Endothelial cell of umbilical vein (primary cell): ENCODE results near the gene PPFIA3. TPM values are rescaled to one million over a fixed set of nuclear protein-coding genes. Genes with fewer than 3 reads are reported as not detected.

Experiments
- BruUV-seq: library from RNA; stranded (reverse); fragments of 400-500 nt; replicated peaks from 2 replicates; lab custom pipeline; 2021; lab: Mats Ljungman, UMichigan
- CTCF ChIA-PET: fragments of 300-600, 350-600 bp; sonication (Branson Sonifier 250); formaldehyde crosslinking; loops from one replicate; lab custom pipeline; 2021; ENCODE audit warnings: antibody characterized with exemption, inconsistent platforms; lab: Charles Lee
- POLR2A ChIA-PET: fragments of 300-600, 350-600 bp; sonication (Branson Sonifier 250); formaldehyde crosslinking; loops from one replicate; lab custom pipeline; 2021; ENCODE audit warnings: antibody characterized with exemption, inconsistent platforms; lab: Charles Lee
- DNase-seq: peaks from one replicate; pipeline ENCODE4 v3.0.0-alpha.2; 2011; ENCODE audit warnings: low read depth, low spot score
- FAIRE-seq: peaks from 2 replicates; lab custom pipeline; 2011; peaks lifted over from hg19 to GRCh38; lab: Jason Lieb, UNC
- H2AFZ ChIP-seq: 2 replicates; pipeline ENCODE4 v1.6.0; 2012; ENCODE audit warnings: low read depth, low read length, control low read depth, inconsistent platforms
- H3K27ac ChIP-seq: 2 replicates; pipeline ENCODE4 v1.5.1; 2011; ENCODE audit warnings: low read depth, mild to moderate bottlenecking, control low read depth, low read length, moderate library complexity; ENCODE audit not compliant: insufficient read depth
- H3K27me3 ChIP-seq, 2 experiments: 2 replicates each; pipeline versions ENCODE4 v1.6.0 to v1.6.1; 2011; ENCODE audit warnings: low read length in 2 of 2, mixed read lengths in 1 of 2; ENCODE audit not compliant: control insufficient read depth in 2 of 2, insufficient read depth in 2 of 2
- H3K36me3 ChIP-seq, 2 experiments: 2 replicates in 1 of 2; 3 replicates in 1 of 2; pipeline ENCODE4 v1.5.1; 2011; ENCODE audit warnings: low read length in 2 of 2, mild to moderate bottlenecking in 1 of 2, moderate library complexity in 1 of 2; ENCODE audit not compliant: control insufficient read depth in 2 of 2, insufficient read depth in 2 of 2; ENCODE audit errors: extremely low read depth in 1 of 2
- H3K4me1 ChIP-seq: 3 replicates; pipeline ENCODE4 v1.5.1; 2011; ENCODE audit warnings: mild to moderate bottlenecking, low read length; ENCODE audit not compliant: control insufficient read depth, insufficient read depth; ENCODE audit errors: extremely low read depth
- H3K4me2 ChIP-seq: 2 replicates; pipeline ENCODE4 v1.6.1; 2011; ENCODE audit warnings: low read length, control low read depth, mixed read lengths; ENCODE audit not compliant: insufficient read depth
- H3K4me3 ChIP-seq, 3 experiments: fragments of 200-600 bp in 1 of 3; sonication (generic), shearing (Covaris generic) in 1 of 3; replicated peaks in 1 of 3; 2 replicates each; pipeline ENCODE4 v1.5.1; 2011 to 2016; ENCODE audit warnings: control low read depth in 3 of 3, low read length in 3 of 3, mild to moderate bottlenecking in 2 of 3, inconsistent platforms in 1 of 3, low read depth in 1 of 3, moderate library complexity in 1 of 3; ENCODE audit not compliant: insufficient read depth in 1 of 3
- H3K79me2 ChIP-seq: 2 replicates; pipeline ENCODE4 v1.6.0; 2012; ENCODE audit warnings: low read length, inconsistent platforms; ENCODE audit not compliant: control insufficient read depth, insufficient read depth
- H3K9ac ChIP-seq: replicated peaks from 2 replicates; pipeline ENCODE3; 2011; ENCODE audit warnings: low read length, control low read depth; ENCODE audit not compliant: insufficient read depth; ENCODE audit errors: extremely low read depth
- H3K9me1 ChIP-seq: replicated peaks from 3 replicates; pipeline ENCODE4 v1.6.0; 2011; ENCODE audit warnings: mild to moderate bottlenecking, low read length; ENCODE audit not compliant: control insufficient read depth, insufficient read depth; ENCODE audit errors: extremely low read depth
- H3K9me3 ChIP-seq: replicated peaks from 2 replicates; pipeline ENCODE4 v1.5.1; 2012; ENCODE audit warnings: low read length, inconsistent platforms; ENCODE audit not compliant: control insufficient read depth, insufficient read depth
- H4K20me1 ChIP-seq: replicated peaks from 2 replicates; pipeline ENCODE3; 2011; ENCODE audit warnings: mild to moderate bottlenecking, low read length; ENCODE audit not compliant: control insufficient read depth, insufficient read depth; ENCODE audit errors: extremely low read depth
- EZH2 ChIP-seq: IDR thresholded peaks from 2 replicates; pipeline ENCODE4 v1.6.1; 2012; ENCODE audit warnings: borderline replicate concordance, low read depth, mild to moderate bottlenecking, moderate library complexity, low read length, inconsistent platforms; ENCODE audit not compliant: severe bottlenecking
- FOS ChIP-seq: IDR thresholded peaks from 2 replicates; pipeline ENCODE4 v1.6.1; 2011; ENCODE audit warnings: mild to moderate bottlenecking, low read length, moderate library complexity, borderline replicate concordance; ENCODE audit not compliant: insufficient read depth
- GATA2 ChIP-seq: IDR thresholded peaks from 2 replicates; pipeline ENCODE4 v1.7.0; 2011; ENCODE audit warnings: low read depth, mild to moderate bottlenecking, moderate library complexity, mixed read lengths, low read length; ENCODE audit not compliant: insufficient read length, insufficient read depth
- JUN ChIP-seq: IDR thresholded peaks from 2 replicates; pipeline ENCODE4 v1.6.1; 2011; ENCODE audit warnings: borderline replicate concordance, low read depth; ENCODE audit not compliant: insufficient read length, insufficient read depth
- MYC ChIP-seq: IDR thresholded peaks from one replicate; pipeline ENCODE4 v1.6.1; 2011; ENCODE audit warnings: mild to moderate bottlenecking, low read depth, low read length
- POLR2A ChIP-seq: IDR thresholded peaks from 2 replicates; pipeline ENCODE4 v1.6.1; 2012; ENCODE audit warnings: low read depth, mild to moderate bottlenecking, control low read depth, low read length
- POLR2AphosphoS5 ChIP-seq: IDR thresholded peaks from 2 replicates; pipeline ENCODE4 v1.6.1; 2012; ENCODE audit warnings: low read depth, mild to moderate bottlenecking, control low read depth, low read length, moderate library complexity; ENCODE audit not compliant: insufficient read depth
- dilution Hi-C: fragments of 300-500 bp; cut with MboI; formaldehyde crosslinking; loops from one replicate; pipeline ENCODE4 v1.15.0; 2019; ENCODE audit warnings: low sequenced_read_pairs; ENCODE audit not compliant: extremely low pct_ligation_motif_present
- intact Hi-C: fragments of 100-400 bp; cut with micrococcal nuclease; formaldehyde crosslinking; loops from one replicate; pipeline ENCODE4 v1.10.0; 2022
- polyA plus RNA-seq, 4 experiments: library from polyadenylated mRNA; depleted of rRNA in 3 of 4; stranded (reverse) in 3 of 4; unstranded in 1 of 4; fragments of >200 nt; gene quantifications; 2 replicates each; pipeline versions ENCODE4 v1.2.1 to v1.2.3, GENCODE V29; 2011 to 2012; ENCODE audit warnings: missing spikeins in 1 of 4
- total RNA-seq: library from RNA; stranded (reverse); gene quantifications from 2 replicates; pipeline ENCODE4 v1.2.3, GENCODE V29; 2021
- TF ChIP-seq, protein P1 (sequence below): IDR thresholded peaks from 2 replicates; pipeline ENCODE4 v1.6.1; 2011; ENCODE audit not compliant: insufficient read depth, insufficient read length
- TF ChIP-seq, protein P2 (sequence below), 2 donors: IDR thresholded peaks; 1 replicate in 1 of 2; 2 replicates in 1 of 2; pipeline ENCODE4 v1.5.1; 2011; ENCODE audit warnings: low read length in 2 of 2, mild to moderate bottlenecking in 2 of 2, moderate library complexity in 2 of 2, control low read depth in 1 of 2, inconsistent platforms in 1 of 2, low read depth in 1 of 2; ENCODE audit not compliant: insufficient read depth in 1 of 2; ENCODE audit errors: extremely low read depth in 1 of 2

The PPFIA3 gene
- total and polyA plus RNA-seq, 2 donors (not counting 3 experiments of a cell fraction or from before 2014, with no cell fraction given) = 1.3 to 2.0 TPM

DNA sequence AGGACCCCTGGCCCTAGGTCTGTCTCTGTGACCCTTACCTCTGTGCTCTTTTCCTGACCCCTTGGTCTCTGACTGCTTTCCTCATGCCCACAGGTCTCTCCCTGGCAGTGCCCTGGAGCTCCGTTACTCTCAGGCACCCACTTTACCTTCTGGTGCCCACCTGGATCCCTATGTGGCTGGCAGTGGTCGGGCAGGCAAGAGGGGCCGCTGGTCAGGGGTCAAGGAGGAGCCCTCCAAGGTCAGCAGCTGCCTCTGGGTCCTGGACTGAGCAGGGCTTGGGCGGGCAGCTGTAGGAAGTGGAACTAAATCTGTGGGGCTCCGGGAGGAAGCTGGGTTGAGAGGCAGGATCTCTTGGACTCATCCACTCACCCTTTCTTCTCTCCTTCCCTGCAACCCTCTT is 16.3 kb downstream of the PPFIA3 start:
- no peak overlapping the region for H2AFZ ChIP-seq
- no peaks in the 10 kb centered on the region for H3K4me1 ChIP-seq
- POLR2A ChIA-PET = no interaction called here
- dilution Hi-C loops = no loop called here
- H3K79me2 ChIP-seq = no peaks in the 10 kb centered on the region
- intact Hi-C loops = no loop called here
- no peak for TF ChIP-seq EZH2
- no peak for TF ChIP-seq POLR2A
- no peak for TF ChIP-seq POLR2AphosphoS5
- TF ChIP-seq, protein P1, sequence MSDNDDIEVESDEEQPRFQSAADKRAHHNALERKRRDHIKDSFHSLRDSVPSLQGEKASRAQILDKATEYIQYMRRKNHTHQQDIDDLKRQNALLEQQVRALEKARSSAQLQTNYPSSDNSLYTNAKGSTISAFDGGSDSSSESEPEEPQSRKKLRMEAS = no peak
- no peak for TF ChIP-seq FOS
- TF ChIP-seq MYC = no peak
- TF ChIP-seq, protein P2, sequence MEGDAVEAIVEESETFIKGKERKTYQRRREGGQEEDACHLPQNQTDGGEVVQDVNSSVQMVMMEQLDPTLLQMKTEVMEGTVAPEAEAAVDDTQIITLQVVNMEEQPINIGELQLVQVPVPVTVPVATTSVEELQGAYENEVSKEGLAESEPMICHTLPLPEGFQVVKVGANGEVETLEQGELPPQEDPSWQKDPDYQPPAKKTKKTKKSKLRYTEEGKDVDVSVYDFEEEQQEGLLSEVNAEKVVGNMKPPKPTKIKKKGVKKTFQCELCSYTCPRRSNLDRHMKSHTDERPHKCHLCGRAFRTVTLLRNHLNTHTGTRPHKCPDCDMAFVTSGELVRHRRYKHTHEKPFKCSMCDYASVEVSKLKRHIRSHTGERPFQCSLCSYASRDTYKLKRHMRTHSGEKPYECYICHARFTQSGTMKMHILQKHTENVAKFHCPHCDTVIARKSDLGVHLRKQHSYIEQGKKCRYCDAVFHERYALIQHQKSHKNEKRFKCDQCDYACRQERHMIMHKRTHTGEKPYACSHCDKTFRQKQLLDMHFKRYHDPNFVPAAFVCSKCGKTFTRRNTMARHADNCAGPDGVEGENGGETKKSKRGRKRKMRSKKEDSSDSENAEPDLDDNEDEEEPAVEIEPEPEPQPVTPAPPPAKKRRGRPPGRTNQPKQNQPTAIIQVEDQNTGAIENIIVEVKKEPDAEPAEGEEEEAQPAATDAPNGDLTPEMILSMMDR (IDR thresholded peaks at IDR 0.05; ENCODE audit: extremely low read depth in 1 of 2, insufficient read depth in 1 of 2, low read depth in 1 of 2, low read length in 2 of 2) = no peak
- TF ChIP-seq GATA2 = no peak
- no peak for TF ChIP-seq JUN
- FAIRE-seq (no peak), DNase-seq (no peak)
- no peak overlapping the region for H3K4me2 ChIP-seq
- no peak overlapping the region for H3K9ac ChIP-seq
- H3K9me3 ChIP-seq = no peaks in the 10 kb centered on the region
- H3K4me3 ChIP-seq = no peak overlapping the region
- H4K20me1 ChIP-seq = no peaks in the 10 kb centered on the region
- CTCF ChIA-PET = interaction anchor here (1.2 to 5.2 kb wide), 3 partner anchors 8 to 63 kb away, joined by 3 to 35 read pairs (median 13); no protein-coding TSS in a partner anchor
- no peaks in the 10 kb centered on the region for H3K36me3 ChIP-seq
- peaks cover 0 to 7% of the 10 kb centered on the region in 2 experiments for H3K27me3 ChIP-seq
- BruUV-seq = no TSS peak
- H3K27ac ChIP-seq = no peak overlapping the region
- H3K9me1 ChIP-seq = no peaks in the 10 kb centered on the region
